NCI-H510A (cell line): ENCODE data around the gene CD80.
"Not testable (repeated sequence)": the region's sequence is repeated elsewhere in the genome, so short reads cannot be mapped to it uniquely, and the experiment has no call there.

Experiments used
- DNase-seq: peaks from one replicate; lab custom pipeline; 2025; lab: John Stamatoyannopoulos, UW

Gene CD80

GRCh38 chr3:119582178-119582577 is 22.8 kb upstream of the CD80 start:
- DNase-seq = no peak

- DNase-seq = no peak
Observed at GRCh38 chr3:119580067-119580760, 20.8 kb upstream of the CD80 start.

- peak; percentile 2 for DNase-seq
Observed at GRCh38 chr3:119579366-119580066, 20.1 kb upstream of the CD80 start, which contains the start of gene ADPRH. ADPRH (plus strand) TSS chr3:119579492; CDS start chr3:119582170, 2,678 bp downstream.

- no peak for DNase-seq
Observed at GRCh38 chr3:119575507-119575906, 16.1 kb upstream of the CD80 start.

GRCh38 chr3:119571688-119572087 is 12.3 kb upstream of the CD80 start:
- no peak for DNase-seq

GRCh38 chr3:119571230-119571629 is 11.8 kb upstream of the CD80 start:
- no peak for DNase-seq

- no peak for DNase-seq
Observed at GRCh38 chr3:119570229-119570628, 10.8 kb upstream of the CD80 start.

GRCh38 chr3:119569156-119569555 is 9.7 kb upstream of the CD80 start:
- no peak for DNase-seq

GRCh38 chr3:119563334-119563733 is 3.9 kb upstream of the CD80 start:
- not testable (repeated sequence) for DNase-seq

GRCh38 chr3:119562307-119562961 is 3.0 kb upstream of the CD80 start:
- no peak for DNase-seq

GRCh38 chr3:119560160-119560559 is 746 bp upstream of the CD80 start:
- DNase-seq = no peak

- no peak for DNase-seq
Observed at GRCh38 chr3:119558626-119559317, 642 bp downstream of the CD80 start.

GRCh38 chr3:119557877-119558269 is 1.5 kb downstream of the CD80 start:
- DNase-seq = no peak

GRCh38 chr3:119557192-119557876 is 2.1 kb downstream of the CD80 start:
- DNase-seq = no peak

- no peak for DNase-seq
Observed at GRCh38 chr3:119555929-119556328, 3.5 kb downstream of the CD80 start.

- no peak for DNase-seq
Observed at GRCh38 chr3:119555309-119555735, 4.1 kb downstream of the CD80 start.

- DNase-seq = no peak
Observed at GRCh38 chr3:119553823-119554415, 5.5 kb downstream of the CD80 start.

GRCh38 chr3:119552928-119553327 is 6.5 kb downstream of the CD80 start:
- not testable (repeated sequence) for DNase-seq

GRCh38 chr3:119551598-119551997 is 7.8 kb downstream of the CD80 start:
- no peak for DNase-seq

- DNase-seq = no peak
Observed at GRCh38 chr3:119550192-119550910, 9.1 kb downstream of the CD80 start.

GRCh38 chr3:119548341-119548740 is 11.1 kb downstream of the CD80 start:
- DNase-seq = no peak
